ENCODE results near the gene COX7A2.

COX7A2 gene

DNA sequence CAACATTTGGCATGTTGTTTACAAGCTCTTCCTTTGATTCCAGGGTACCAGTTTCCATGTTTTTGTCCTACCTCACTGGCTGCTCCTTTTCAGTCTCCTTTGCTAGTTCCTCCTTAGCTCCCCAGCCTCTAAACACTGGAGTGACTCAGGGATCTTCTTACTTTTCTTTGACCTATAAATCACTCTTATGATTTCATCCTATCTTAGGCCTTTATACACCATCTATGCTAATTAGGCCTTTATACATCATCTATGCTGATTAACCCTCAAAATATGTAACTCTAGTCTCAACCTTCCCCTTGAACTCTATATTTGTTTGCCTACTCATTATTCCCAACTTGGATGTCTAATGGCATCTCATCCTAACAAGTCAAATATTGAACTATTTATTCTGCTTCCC is 31.5 kb upstream of the COX7A2 start:
- H3K14ac ChIP-seq (ENCODE audit: low read length in 2 of 2) = no peak overlapping the region
- DNase-seq = peak; percentile 89
- H3K36me3 ChIP-seq (ENCODE audit: control insufficient read depth in 1 of 2, insufficient read depth in 2 of 2, low read depth in 1 of 2, low read length in 2 of 2) = peaks cover 6 to 28% of the 10 kb centered on the region in 2 experiments

DNA sequence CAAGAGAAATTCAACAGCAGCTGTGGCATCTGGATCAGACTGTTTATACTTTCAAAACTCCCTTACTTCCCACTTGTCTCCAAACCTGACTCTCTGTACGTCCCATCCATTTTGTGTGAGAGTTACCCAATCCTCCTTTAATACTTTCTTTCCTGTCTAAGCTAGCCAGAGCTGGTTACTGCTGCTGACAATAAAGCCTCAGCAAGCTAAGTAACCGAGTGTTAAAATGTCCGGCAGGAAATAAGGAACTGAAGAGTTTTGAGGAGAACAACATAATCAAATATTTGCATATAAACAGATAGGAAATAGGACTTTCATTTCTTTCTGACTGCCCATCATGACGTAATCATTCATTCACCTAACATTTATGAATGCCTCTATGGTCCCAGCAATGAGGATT is 29.4 kb upstream of the COX7A2 start:
- Histone ChIP-seq H2BK5ac (ENCODE audit: low read depth, low read length, poor library complexity, severe bottlenecking) (no peak overlapping the region), H3K27ac (ENCODE audit: low read length, poor library complexity, severe bottlenecking) (peak overlapping the region; percentile 45), H3K4me3 (ENCODE audit: insufficient read depth in 1 of 2, low read depth in 1 of 2, low read length in 2 of 2) (no peak overlapping the region), H2BK15ac (ENCODE audit: low read depth, poor library complexity, severe bottlenecking) (no peak overlapping the region), H2BK120ac (ENCODE audit: low read depth, low read length) (no peak overlapping the region), H3K18ac (ENCODE audit: low read depth in 1 of 2, low read length in 2 of 2) (peak overlapping the region; percentile 37), H3K14ac (ENCODE audit: low read length in 2 of 2) (no peak overlapping the region), H3K9me3 (ENCODE audit: control insufficient read depth, low read length) (no peaks in the 10 kb centered on the region), H2BK12ac (ENCODE audit: low read length in 2 of 2) (no peak overlapping the region), H4K91ac (ENCODE audit: low read length) (no peak overlapping the region), H3K36me3 (ENCODE audit: control insufficient read depth in 1 of 2, insufficient read depth in 2 of 2, low read depth in 1 of 2, low read length in 2 of 2) (peaks cover 6 to 34% of the 10 kb centered on the region in 2 experiments), H4K8ac (ENCODE audit: low read length) (no peak overlapping the region), H3K23ac (ENCODE audit: low read length in 2 of 2) (no peak overlapping the region), H3K9ac (ENCODE audit: low read length) (peak overlapping the region; percentile 72), H2AFZ (ENCODE audit: low read depth, low read length) (no peak overlapping the region), H2AK5ac (ENCODE audit: low read length, severe bottlenecking) (no peak overlapping the region), H3K4me1 (ENCODE audit: control insufficient read depth, insufficient read depth, low read depth, low read length) (peaks cover 4% of the 10 kb centered on the region), H3K4me2 (ENCODE audit: low read length, poor library complexity, severe bottlenecking) (no peak overlapping the region), H3K79me1 (replicated peaks; ENCODE audit: low read length, poor library complexity, severe bottlenecking) (peaks cover 2% of the 10 kb centered on the region), H3K4ac (ENCODE audit: low read depth in 1 of 2, low read length in 2 of 2) (peak overlapping the region in 1 of 2 experiments; percentile 54), H3K27me3 (ENCODE audit: control insufficient read depth in 1 of 2, insufficient read depth in 1 of 2, low read length in 2 of 2) (no peaks in the 10 kb centered on the region)
- peak; percentile 72 for DNase-seq
- WGBS = 83% methylated on average over 4 of the region's 4 CpGs

More for the DNA sequence above, 31.5 kb upstream of the COX7A2 start:
- Histone ChIP-seq H2AFZ (ENCODE audit: low read depth, low read length) (no peak overlapping the region), H2BK120ac (ENCODE audit: low read depth, low read length) (no peak overlapping the region), H4K8ac (ENCODE audit: low read length) (no peak overlapping the region), H3K4ac (ENCODE audit: low read depth in 1 of 2, low read length in 2 of 2) (no peak overlapping the region), H3K27me3 (ENCODE audit: control insufficient read depth in 1 of 2, insufficient read depth in 1 of 2, low read length in 2 of 2) (no peaks in the 10 kb centered on the region), H2BK5ac (ENCODE audit: low read depth, low read length, poor library complexity, severe bottlenecking) (no peak overlapping the region), H2BK15ac (ENCODE audit: low read depth, poor library complexity, severe bottlenecking) (no peak overlapping the region), H3K79me1 (replicated peaks; ENCODE audit: low read length, poor library complexity, severe bottlenecking) (no peaks in the 10 kb centered on the region), H3K23ac (ENCODE audit: low read length in 2 of 2) (no peak overlapping the region), H3K18ac (ENCODE audit: low read depth in 1 of 2, low read length in 2 of 2) (no peak overlapping the region), H3K27ac (ENCODE audit: low read length, poor library complexity, severe bottlenecking) (no peak overlapping the region), H2BK12ac (ENCODE audit: low read length in 2 of 2) (no peak overlapping the region), H3K9me3 (ENCODE audit: control insufficient read depth, low read length) (no peaks in the 10 kb centered on the region), H3K4me1 (ENCODE audit: control insufficient read depth, insufficient read depth, low read depth, low read length) (peaks cover 4% of the 10 kb centered on the region), H3K9ac (ENCODE audit: low read length) (peak overlapping the region; percentile 50), H2AK5ac (ENCODE audit: low read length, severe bottlenecking) (no peak overlapping the region), H3K4me2 (ENCODE audit: low read length, poor library complexity, severe bottlenecking) (no peak overlapping the region), H3K4me3 (ENCODE audit: insufficient read depth in 1 of 2, low read depth in 1 of 2, low read length in 2 of 2) (no peak overlapping the region), H4K91ac (ENCODE audit: low read length) (no peak overlapping the region)

DNA sequence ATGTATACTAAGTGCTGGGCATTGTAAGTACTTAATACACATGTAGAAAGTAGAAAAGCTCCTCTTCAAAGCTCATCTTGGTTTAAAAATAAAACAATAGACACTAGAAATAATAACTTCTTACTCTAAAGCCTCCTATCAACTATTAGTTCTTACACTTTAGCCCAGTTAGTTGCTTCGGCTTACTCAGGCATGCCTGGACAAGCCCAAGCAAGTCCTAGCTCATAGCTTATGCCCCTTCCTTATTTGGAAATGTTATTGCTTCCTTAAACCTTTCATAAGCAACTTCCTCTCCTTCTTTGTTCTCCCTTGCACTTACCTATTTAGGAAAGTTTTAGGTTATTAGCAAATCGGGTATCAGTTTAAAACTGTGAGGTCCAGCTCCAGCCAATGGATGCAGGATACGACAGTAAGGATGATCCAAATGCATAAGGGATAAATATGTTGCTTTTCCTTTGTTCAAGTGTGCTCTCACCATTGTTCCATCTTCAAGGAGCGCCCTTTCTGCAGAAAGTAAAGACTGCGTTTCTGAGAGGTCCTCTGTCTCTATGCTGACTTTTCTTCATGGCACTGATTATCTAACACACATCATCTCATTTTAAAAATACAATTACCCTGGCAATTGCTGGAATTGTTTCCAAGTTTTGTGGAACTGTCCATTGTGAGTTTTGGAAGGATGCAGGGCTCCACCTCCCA is 28.7 kb upstream of the COX7A2 start:
- H2BK12ac ChIP-seq (ENCODE audit: low read length in 2 of 2) = no peak overlapping the region
- no peak overlapping the region for H2BK120ac ChIP-seq (ENCODE audit: low read depth, low read length)
- H3K18ac ChIP-seq (ENCODE audit: low read depth in 1 of 2, low read length in 2 of 2) = peak overlapping the region; percentile 37 to 64
- no peak overlapping the region for H2BK15ac ChIP-seq (ENCODE audit: low read depth, poor library complexity, severe bottlenecking)
- H3K9ac ChIP-seq (ENCODE audit: low read length) = peak overlapping the region; percentile 72
- peak overlapping the region; percentile 14 for H4K91ac ChIP-seq (ENCODE audit: low read length)
- no peak overlapping the region for H2AK5ac ChIP-seq (ENCODE audit: low read length, severe bottlenecking)
- H3K27me3 ChIP-seq (ENCODE audit: control insufficient read depth in 1 of 2, insufficient read depth in 1 of 2, low read length in 2 of 2) = no peaks in the 10 kb centered on the region
- H3K4me2 ChIP-seq (ENCODE audit: low read length, poor library complexity, severe bottlenecking) = no peak overlapping the region
- peak overlapping the region; percentile 50 for H3K27ac ChIP-seq (ENCODE audit: low read length, poor library complexity, severe bottlenecking)
- no peak overlapping the region for H3K4me3 ChIP-seq (ENCODE audit: insufficient read depth in 1 of 2, low read depth in 1 of 2, low read length in 2 of 2)
- H4K8ac ChIP-seq (ENCODE audit: low read length) = no peak overlapping the region
- peaks cover 6 to 34% of the 10 kb centered on the region in 2 experiments for H3K36me3 ChIP-seq (ENCODE audit: control insufficient read depth in 1 of 2, insufficient read depth in 2 of 2, low read depth in 1 of 2, low read length in 2 of 2)
- no peak overlapping the region for H2AFZ ChIP-seq (ENCODE audit: low read depth, low read length)
- no peaks in the 10 kb centered on the region for H3K9me3 ChIP-seq (ENCODE audit: control insufficient read depth, low read length)
- H3K14ac ChIP-seq (ENCODE audit: low read length in 2 of 2) = no peak overlapping the region
- H2BK5ac ChIP-seq (ENCODE audit: low read depth, low read length, poor library complexity, severe bottlenecking) = no peak overlapping the region
- no peak overlapping the region for H3K23ac ChIP-seq (ENCODE audit: low read length in 2 of 2)
- peak overlapping the region in 1 of 2 experiments; percentile 54 for H3K4ac ChIP-seq (ENCODE audit: low read depth in 1 of 2, low read length in 2 of 2)
- peak; percentile 48 for DNase-seq
- peaks cover under 1% of the 10 kb centered on the region for H3K4me1 ChIP-seq (ENCODE audit: control insufficient read depth, insufficient read depth, low read depth, low read length)
- 96% methylated on average over 5 of the region's 5 CpGs for WGBS
- peaks cover 2% of the 10 kb centered on the region for H3K79me1 ChIP-seq (replicated peaks; ENCODE audit: low read length, poor library complexity, severe bottlenecking)

DNA sequence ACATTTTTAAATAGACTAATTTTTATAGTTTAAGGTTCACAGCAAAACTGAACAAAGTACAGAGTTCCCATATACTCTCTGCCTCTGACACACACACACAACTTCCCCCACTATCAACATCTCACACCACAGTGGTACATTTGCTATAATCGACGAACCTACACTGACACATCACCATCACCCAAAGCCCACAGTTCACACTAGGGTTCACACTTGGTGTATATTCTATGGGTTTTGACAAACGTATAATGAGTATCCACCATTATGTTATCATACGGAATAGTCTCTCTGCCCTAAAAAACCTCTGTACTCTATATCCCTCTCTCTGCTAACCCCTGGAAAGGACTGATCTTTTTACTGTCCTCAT is 25.4 kb upstream of the COX7A2 start:
- Histone ChIP-seq H4K8ac (ENCODE audit: low read length) (no peak overlapping the region), H2AK5ac (ENCODE audit: low read length, severe bottlenecking) (no peak overlapping the region), H3K27ac (ENCODE audit: low read length, poor library complexity, severe bottlenecking) (no peak overlapping the region), H2BK15ac (ENCODE audit: low read depth, poor library complexity, severe bottlenecking) (no peak overlapping the region), H3K14ac (ENCODE audit: low read length in 2 of 2) (no peak overlapping the region), H3K9me3 (ENCODE audit: control insufficient read depth, low read length) (no peaks in the 10 kb centered on the region), H3K4me2 (ENCODE audit: low read length, poor library complexity, severe bottlenecking) (no peak overlapping the region), H2BK5ac (ENCODE audit: low read depth, low read length, poor library complexity, severe bottlenecking) (no peak overlapping the region), H2BK120ac (ENCODE audit: low read depth, low read length) (no peak overlapping the region), H2BK12ac (ENCODE audit: low read length in 2 of 2) (no peak overlapping the region), H3K27me3 (ENCODE audit: control insufficient read depth in 1 of 2, insufficient read depth in 1 of 2, low read length in 2 of 2) (no peaks in the 10 kb centered on the region), H2AFZ (ENCODE audit: low read depth, low read length) (no peak overlapping the region), H3K36me3 (ENCODE audit: control insufficient read depth in 1 of 2, insufficient read depth in 2 of 2, low read depth in 1 of 2, low read length in 2 of 2) (peaks cover 12 to 44% of the 10 kb centered on the region in 2 experiments), H3K4me3 (ENCODE audit: insufficient read depth in 1 of 2, low read depth in 1 of 2, low read length in 2 of 2) (no peak overlapping the region), H3K9ac (ENCODE audit: low read length) (no peak overlapping the region), H3K79me1 (replicated peaks; ENCODE audit: low read length, poor library complexity, severe bottlenecking) (peaks cover 2% of the 10 kb centered on the region), H3K4me1 (ENCODE audit: control insufficient read depth, insufficient read depth, low read depth, low read length) (no peaks in the 10 kb centered on the region), H3K18ac (ENCODE audit: low read depth in 1 of 2, low read length in 2 of 2) (no peak overlapping the region), H3K4ac (ENCODE audit: low read depth in 1 of 2, low read length in 2 of 2) (no peak overlapping the region), H3K23ac (ENCODE audit: low read length in 2 of 2) (no peak overlapping the region), H4K91ac (ENCODE audit: low read length) (no peak overlapping the region)
- WGBS = 95% methylated on average over 4 of the region's 4 CpGs
- no peak for DNase-seq

Data from mesenchymal stem cell (in vitro differentiated cells and primary cell).